NOMO-1 treated with dmso at 0.1 percent for 144 hours (cell line): Measurements from ENCODE around the gene SLC25A6.
"Not testable (repeated sequence)": the region's sequence is repeated elsewhere in the genome, so short reads cannot be mapped to it uniquely, and the experiment has no call there.

ENCODE experiments used
- DNase-seq: peaks from one replicate; lab custom pipeline; 2025; ENCODE audit not compliant: unreplicated experiment; lab: John Stamatoyannopoulos, UW

The SLC25A6 gene

GRCh38 chrX:1416327-1416784 lies 24.4 kb upstream of the SLC25A6 start:
- DNase-seq = no peak

DNA sequence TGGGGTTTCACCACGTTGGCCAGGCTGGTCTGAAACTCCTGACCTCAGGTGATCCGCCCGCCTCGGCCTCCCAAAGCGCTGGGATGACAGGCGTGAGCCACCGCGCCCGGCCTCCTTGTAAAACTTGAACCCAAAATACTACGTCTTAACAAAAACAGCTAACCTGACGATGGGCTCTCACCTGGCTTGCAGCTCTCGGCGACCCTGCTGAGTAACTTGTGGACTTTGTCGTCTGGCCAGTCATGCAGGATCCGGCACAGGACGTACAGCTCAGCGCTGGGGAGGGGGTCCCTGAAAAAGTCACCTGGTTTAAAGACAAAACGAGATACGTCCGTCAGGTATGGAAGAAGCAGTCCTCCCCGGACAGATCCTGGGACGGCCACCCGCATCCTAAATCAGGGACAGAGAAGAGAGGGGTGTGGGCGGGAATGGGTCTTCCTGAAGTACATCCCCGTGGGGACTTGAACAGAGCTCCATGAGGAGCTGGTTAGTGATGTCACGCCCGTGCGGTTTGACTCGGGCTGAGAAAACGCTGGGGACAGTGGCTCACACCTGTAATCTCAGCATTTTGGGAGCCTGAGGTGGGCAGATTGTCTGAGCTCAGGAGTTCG lies 20.7 kb upstream of the SLC25A6 start:
- no peak for DNase-seq

- DNase-seq = no peak
These were observed 19.4 kb upstream of the SLC25A6 start for GRCh38 chrX:1411326-1411725.

DNA sequence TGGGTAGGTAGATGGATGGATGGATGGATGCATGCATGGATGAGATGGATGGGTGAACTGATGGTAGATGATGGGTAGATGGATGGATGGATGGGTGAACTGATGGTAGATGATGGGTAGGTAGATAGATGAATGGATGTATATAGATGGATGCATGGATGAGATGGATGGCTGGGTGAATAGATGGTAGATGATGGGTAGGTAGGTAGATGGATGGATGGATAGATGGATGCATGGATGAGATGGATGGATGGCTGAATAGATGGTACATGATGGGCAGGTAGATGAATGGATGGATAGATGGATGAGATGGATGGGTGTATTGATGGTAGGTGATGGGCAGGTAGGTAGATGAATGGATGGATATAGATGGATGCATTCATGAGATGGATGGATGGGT lies 15.1 kb upstream of the SLC25A6 start:
- no peak for DNase-seq

GRCh38 chrX:1405769-1406168 lies 13.9 kb upstream of the SLC25A6 start:
- DNase-seq = not testable (repeated sequence)

DNA sequence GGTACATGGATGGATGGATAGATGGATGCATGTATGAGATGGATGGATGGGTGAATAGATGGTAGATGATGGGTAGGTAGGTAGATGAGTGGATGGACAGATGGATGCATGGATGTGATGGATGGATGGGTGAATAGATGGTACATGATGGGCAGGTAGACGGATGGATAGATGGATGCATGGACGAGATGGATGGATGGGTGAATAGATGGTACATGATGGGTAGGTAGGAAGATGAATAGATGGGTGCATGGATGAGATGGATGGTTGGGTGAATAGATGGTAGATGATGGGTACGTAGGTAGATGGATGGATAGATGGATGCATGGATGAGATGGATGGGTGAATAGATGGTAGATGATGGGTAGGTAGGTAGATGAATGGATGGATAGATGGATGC lies 12.0 kb upstream of the SLC25A6 start:
- DNase-seq = not testable (repeated sequence)

- DNase-seq = no peak
These were observed 11.3 kb upstream of the SLC25A6 start for GRCh38 chrX:1403228-1403627.

GRCh38 chrX:1401611-1402430 lies 9.9 kb upstream of the SLC25A6 start:
- no peak for DNase-seq

DNA sequence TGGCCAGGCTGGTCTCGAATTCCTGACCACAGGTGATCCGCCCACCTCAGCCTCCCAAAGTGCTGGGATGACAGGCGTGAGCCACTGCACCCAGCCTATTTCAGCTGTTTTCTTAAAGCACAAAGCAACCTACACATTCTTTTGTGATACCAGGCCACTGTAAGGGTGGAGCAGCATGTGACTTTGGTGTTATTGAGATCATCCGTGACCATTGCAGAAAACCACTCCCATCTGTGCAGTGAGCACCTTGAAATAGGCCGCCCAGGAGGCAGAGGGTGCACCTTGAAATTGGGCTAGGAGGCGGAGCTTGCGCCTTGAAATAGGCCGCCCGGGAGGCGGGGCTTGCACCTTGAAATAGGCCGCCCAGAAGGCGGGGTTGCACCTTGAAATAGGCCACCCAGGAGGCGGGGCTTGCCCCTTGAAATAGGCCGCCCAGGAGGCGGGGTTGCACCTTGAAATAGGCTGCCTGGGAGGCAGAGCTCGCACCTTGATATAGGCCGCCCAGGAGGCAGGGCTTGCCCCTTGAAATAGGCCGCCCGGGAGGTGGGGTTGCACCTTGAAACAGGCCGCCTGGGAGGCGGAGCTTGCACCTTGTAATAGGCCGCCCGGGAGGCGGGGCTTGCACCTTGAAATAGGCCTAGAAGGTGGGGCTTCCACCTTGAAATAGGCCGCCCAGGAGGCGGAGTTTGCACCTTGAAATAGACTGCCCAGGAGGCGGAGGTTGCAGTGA lies 9.0 kb upstream of the SLC25A6 start:
- no peak for DNase-seq

- DNase-seq = no peak
These were observed 8.1 kb upstream of the SLC25A6 start for GRCh38 chrX:1400049-1400448.

DNA sequence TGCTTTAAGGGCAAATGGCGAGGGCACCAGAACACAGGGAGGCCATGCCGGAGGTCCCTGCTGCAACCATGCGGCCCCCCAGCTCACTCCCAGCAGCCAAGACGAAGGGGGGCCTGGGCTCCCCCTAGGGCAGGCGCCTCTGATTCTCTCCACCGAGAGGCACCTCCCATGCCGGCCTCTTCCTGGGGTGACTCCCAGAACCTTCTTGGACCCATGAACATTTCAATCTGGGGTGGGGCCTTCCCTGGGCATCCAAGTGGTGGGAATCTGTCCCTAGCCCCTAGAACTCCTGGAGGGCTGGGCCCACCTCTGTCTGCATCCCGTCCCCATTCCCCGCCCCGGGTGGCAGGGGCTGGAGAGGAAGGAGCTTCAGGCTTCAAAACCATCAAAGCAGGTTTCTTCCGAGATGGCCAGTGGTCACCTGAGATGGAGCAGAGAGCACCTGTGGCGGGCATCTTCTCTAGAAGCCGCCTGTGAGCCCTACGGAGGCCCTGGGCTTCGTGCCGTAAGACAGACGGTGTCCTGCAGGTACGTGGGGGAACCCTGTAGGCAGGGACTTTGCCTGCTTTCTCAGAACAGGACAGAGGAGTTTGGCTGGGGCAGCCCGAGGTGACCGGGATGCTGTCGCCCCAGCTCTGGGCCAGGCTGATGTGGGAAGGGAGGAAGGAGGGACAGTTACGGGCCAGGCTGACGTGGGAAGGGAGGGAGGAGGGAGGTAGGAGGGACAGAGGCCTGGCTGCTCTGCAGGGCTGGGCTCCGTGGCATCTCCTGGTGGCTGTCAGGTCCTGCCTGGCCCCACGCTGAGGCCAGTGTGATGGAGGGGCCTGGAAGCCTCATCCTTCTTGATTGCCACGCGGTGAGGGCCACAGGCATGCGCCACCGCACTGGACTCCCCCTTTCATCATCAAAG lies 6.8 kb upstream of the SLC25A6 start:
- no peak for DNase-seq

- DNase-seq = no peak
These were observed 5.7 kb upstream of the SLC25A6 start for GRCh38 chrX:1397441-1398270.

DNA sequence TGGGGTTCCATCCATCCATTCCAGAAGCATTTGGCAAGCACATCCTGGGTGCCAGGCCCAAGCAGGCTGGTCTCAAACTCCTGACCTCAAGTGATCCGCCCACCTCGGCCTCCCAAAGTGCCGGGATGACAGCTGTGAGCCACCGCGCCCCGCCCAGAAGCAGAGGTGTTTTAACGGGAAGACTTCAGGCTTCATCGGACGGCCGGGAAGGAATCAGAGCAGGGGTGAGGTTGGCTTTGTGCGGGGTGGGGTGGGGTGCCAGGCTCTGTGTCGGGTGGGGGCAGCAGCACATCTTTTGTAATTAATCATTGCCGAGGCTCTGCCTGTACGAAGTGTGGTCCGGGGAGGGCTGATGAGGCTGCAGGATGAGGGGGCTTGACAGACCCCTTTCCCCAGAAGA lies 5.1 kb upstream of the SLC25A6 start:
- DNase-seq = no peak

- DNase-seq = no peak
These were observed 3.8 kb upstream of the SLC25A6 start for GRCh38 chrX:1395646-1396216.

GRCh38 chrX:1394731-1395501 lies 3.0 kb upstream of the SLC25A6 start:
- DNase-seq = no peak

DNA sequence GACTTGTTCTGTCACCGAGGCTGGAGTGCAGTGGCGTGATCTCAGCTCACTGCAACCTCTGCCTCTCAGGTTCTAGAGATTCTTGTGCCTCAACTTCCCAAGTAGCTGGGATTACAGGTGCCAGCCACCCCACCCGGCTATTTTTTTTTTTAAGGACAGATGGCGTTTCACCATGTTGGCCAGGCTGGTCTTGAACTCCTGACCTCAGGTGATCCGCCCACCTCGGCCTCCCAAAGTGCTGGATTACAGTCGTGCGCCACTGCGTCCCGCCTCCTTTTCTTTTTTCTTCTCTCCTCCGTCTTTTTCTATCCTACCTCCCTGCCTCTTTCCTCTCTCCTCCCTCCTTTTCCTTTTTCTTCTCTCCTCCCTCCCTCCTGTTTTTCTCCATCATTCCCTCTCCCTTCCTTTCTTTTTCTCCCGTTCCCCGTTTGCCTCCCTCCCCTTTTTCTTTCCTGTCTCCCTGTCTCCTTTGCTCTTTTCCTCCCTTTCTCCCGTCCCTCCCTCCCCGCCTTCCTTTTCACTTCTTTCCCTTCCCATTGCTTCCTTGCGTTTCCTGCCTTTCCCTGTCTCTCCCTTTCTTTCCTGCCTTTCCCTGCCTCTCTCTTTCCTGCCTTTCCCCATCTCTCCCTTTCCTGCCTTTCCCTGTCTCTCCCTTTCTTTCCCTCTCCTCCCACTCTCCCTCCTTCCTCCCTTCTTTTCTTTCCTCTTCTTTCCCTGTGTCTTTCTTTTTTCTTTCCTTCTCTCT lies 2.1 kb upstream of the SLC25A6 start:
- no peak for DNase-seq

DNA sequence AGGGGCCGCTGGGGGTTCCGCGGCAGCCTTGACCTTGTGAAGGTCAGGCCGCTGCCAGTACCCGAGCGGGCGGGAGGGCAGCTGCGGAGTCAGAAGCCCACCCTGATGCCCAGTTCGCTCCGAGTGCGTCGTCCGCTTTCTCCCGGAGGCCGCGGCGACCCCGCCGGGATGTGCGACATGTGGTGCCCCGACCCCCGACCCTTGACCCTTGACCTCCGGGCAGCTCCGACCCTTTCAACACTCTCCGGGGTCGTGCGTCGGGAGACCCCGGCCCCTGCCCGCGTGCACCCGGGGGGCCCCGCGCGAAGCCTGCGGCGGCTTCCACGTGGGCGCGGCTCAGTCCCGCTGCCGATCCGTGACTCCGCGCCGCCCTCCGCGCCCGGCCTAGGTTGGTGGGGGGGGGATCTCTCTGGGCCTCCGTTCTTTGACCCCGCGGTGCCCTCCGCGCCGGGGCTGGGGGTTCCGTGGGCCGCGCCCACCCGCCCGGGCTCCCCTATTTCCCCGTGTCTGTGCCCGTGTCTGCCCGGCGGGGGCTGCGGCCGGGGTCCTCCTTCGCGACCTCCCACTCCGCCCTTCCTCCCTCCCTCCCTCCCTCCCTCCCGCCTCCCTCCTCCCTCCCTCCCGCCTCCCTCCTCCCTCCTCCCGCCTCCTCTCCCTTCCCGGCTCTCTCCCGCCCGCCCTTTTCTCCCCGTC lies 609 bp upstream of the SLC25A6 start:
- DNase-seq = no peak

DNA sequence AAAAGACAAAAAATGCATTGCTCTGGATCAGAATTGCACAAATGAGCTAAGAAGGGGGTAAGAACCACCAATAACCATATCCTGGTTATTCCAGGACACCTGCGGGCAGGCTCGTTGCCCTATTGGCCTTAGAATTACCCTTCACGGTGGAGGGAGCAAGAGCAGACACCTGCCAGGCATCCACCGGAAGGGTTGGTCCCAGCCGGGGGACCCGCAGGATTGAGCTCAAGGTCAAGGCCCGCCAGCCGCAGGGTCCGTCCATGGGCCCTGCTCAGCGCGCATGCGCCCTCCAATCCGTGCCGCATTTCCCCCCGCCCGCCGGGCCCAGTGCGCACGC lies 575 bp downstream of the SLC25A6 start:
- no peak for DNase-seq
